ENCODE data around the gene KCNMA1.
A peak's percentile ranks its signal among the peaks of the same experiment; 100 is the strongest.

Gene KCNMA1

DNA sequence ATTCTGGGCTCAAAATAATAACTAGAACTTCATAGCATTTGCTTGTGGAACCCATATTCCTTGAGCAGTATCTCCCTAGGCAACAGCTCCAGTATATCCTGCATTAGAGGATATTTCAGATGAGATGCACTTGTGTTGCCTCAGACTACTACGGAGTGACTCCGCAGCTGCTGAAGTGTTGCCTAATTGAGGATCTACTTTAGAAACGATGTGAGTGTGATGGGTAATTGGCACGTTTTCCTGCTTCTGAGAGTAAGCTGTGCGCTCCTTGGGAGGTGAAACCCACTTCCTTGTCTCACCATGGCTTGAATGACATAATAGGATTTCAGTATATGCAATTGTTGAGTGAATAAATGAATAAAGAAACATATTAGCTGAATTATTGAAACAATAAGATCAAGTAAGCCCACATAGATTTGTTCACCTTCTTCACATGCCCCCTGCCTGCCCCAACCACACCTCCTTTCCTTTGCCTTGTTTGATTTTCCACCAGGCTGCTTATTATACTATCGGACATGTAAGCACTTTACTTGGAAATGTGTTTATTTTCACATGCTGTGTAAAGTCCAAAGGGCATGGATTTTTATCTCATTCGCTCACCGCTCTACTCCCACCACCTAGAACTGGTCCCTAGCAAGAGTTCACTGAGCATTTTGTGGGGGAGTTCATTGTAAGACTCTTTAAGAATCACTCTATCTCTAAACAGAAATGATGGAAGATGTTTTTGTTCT, 303.8 kb downstream of the KCNMA1 start:
- DNase-seq (ENCODE audit: low spot score), result no peak

DNA sequence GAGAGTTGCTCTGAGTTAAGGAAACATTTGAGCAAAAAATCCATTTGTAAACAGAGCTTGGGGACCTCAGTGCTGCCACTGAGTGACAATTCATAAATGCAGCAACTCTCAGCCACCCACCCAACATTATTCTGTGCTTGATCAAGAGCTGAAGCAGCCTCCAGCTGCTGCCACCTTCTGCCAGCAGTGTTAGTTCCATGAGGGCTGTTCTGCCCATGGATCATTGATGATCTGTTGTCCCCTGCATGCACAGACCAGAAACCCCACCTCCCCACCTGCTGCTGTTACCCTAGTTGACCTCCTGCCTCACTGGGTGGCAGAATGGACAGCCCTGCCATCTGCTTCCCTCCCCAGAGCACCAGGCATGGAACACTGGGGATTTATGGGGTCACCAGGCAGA, 305.4 kb downstream of the KCNMA1 start:
- no peak for DNase-seq (ENCODE audit: low spot score)

DNA sequence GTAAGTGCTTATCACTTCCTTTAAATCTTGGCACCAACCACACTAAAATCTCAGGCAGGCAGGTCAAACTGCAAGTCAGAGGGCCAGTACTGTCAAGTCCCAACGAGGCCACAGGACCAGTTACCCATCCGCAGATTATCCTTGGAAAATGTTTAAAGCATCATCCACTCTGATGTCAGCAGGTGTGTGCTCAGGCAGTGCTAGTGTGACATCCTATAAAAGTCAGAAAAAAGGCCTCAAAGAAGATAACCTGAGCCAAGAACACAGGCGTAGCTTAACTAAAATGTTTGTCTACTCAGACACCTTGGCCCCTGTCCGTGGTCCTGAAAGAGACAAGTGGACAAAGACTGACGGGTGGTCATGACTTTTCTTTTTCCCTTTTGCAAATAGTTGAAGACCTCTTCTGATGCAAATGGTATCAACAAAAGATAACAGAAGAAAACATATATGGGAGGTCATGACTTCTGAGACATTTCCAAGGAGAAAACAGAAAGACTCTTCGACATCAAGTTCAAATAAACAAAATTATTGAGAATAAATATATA, 309.3 kb downstream of the KCNMA1 start:
- DNase-seq (ENCODE audit: low spot score), result no peak

DNA sequence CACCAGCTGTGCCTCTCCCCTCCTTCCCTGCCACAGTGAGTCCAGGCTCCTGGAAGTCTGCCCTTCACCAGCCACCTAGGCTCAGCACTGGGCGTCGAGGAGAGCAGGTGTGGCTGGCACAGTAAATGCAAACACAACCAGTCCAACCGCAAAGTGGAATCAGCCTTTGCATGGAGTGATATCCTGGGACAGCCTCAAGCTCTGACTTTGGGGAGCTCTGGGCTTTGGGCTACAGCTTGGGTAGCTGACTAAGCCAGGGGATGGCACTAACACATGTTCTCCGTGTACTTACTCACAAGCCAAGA, 312.4 kb downstream of the KCNMA1 start:
- DNase-seq (ENCODE audit: low spot score), result no peak

DNA sequence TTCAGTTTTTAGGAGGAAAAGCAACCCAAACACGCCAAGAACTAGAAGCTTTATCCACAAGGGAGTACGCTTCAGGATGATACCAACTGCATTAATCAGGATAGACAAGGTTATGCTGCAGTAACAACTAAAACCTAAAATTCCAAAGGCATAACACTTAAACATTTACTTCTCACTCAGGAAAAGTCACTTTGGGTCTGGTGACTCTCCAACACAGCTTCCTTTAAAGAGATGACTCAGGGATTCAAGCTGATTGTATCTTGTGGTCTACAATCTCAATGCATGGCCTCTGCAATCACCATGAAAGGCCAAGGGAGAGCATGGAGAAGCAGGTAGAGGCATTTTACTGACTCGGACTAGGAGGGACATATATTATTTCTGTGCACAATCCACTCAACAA, 315.8 kb downstream of the KCNMA1 start:
- no peak for DNase-seq (ENCODE audit: low spot score)

DNA sequence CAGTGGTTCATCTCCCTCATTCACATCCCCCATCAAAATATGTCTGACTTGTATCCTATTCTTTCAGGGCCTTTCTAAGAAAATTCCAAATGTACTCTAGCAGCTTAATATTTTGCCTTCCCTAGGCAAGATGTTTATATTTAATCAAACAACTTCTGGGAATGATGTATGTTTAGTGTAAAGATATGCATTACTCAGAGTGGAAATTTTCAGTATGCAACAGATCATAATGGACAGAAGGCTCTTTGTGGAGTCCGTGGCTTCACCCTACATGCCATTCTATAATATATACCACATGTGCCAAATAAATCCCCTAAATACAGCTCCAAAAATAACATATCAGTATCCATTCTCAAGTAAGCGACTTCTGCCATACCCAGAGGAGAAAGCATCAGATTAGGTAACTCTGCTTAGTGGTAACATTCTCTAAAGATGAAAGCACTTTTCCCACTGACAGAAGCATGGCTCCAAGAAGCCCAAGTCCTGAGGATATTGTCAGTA, 316.6 kb downstream of the KCNMA1 start:
- peak; percentile 54 for DNase-seq (ENCODE audit: low spot score)

DNA sequence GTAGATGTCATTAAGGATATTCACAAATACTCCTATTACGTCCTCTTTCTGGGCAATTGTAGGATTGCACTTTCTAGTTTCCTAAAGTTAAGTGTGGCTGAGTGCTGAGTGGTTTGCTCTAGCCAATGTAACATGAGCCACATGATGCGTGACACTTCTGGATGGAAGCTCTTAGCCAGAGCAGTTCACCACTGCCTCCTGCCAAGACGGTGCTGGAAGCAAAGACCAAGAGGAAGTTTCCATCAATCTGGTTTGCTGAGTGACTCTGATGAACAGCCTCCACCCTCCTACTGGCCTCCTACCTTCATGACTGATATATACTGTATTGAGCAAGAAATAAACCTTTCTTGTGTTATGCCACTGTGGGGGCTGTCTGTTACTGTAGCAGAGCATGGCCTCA, 318.1 kb downstream of the KCNMA1 start:
- no peak for DNase-seq (ENCODE audit: low spot score)

DNA sequence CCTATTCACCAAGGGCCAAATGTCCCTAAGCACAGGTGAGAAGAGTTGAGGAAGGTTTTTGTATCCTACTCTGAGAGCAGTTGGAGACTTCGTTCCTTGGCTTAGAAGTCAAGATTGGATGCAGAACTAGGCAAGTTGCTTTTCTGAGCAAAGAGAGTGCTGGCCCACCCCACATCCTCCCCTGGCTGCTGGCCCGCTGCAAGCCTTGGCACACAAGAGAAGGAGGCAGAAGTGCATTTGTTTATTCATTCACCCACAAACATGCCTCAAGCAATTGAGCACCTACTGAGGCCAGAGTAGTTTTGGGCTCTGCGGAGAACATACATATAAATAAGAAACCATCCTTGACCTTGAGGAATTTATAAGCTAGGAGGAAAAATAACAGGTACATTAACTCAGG, 318.9 kb downstream of the KCNMA1 start:
- no peak for DNase-seq (ENCODE audit: low spot score)

DNA sequence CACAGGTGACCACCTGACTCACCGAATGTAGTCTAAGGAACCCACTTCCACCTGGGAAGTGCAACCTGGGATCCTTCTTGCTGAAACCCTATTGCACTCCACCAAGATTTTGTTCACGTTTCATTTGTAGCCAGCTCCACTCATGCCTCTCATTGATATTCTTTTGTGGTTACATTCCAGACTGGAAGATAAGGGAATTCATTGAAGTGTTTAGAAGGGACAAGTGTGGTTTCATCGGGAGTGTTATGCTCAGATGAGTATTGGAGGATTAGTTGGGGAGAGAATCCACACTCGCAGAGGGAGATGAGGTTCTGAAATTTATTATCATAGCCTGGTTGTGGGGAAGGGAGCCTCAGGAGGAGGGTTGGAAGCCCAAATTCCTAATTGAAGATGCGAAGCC, 320.4 kb downstream of the KCNMA1 start:
- DNase-seq (ENCODE audit: low spot score), result no peak

DNA sequence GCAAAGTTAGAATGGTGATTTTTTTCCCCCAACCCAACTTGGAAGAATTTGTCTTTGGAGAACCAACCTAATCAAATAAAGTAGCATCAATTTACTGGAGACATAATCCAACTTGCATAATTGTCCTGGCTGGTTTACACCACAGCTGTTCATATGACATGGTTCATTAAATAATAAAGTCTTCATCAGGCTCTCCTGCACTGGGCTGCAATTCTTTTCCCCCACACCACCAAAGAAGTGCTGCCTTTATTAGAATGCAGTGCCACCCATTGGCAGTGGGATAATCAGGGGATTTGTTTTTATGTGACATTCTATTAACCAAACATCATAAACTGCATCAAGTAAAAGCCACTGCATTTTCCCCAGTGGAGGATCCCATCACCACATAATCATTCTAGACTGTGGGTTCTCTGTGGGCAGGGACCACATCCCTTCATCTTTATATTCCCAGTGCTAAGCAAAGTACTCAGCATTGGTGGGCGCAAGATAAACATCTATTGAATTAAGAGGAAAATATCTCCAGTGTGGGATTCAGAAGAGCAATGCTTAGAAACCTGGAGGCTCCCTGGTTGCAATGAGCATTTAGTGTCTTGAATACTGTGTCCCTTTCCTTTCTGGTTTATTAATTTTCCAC, 322.0 kb downstream of the KCNMA1 start:
- DNase-seq (ENCODE audit: low spot score), result no peak

DNA sequence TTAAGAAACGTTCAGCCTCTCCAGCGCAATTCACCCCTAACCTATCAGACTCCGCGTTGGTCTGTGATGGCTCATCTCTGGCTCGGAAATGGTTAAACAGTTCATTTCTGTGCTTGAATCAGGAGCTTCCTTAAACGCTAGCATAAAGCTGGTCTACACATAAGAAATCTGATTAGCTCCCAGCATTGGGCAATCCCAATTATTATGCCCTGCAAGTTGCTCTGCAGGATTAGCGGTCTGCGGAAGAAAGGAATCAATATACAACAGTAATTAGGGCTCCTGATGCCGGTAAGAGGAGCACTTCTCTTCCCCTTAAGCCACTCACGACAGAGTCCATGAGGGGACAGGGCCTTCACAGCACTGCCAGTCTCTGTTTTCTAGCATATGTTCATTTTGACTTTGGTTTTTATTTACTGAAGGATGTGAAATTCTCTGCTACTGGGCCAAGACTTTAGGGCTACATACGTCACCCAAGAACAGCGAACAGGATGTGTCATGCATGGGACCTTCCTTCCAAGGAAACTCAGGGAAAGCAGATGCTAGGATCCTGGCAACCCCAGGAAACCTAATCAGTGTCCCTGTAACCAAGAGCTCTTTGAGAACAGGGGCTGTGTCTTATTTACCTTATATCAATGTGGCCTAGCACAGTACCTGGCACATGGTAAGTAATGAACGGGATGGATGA, 324.4 kb downstream of the KCNMA1 start:
- no peak for DNase-seq (ENCODE audit: low spot score)

DNA sequence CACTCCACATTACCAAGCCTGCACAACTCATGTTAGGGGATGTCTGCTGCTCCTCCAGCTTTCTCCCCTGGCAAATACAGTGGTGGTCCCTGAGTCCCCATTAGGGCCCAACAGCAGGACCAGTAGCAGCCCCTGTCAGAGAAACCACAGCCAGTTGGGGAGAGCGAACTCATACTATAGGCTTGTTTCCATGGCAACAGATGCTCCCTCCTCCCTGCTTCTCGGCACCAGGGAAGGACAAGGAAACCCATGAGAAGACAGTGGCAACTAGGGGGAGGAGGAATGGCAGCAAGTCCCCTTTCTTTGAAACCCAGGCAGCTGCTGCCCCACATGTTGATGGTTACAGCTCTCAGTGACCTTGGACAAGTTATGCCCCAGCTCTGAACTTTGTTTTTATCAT, 326.4 kb downstream of the KCNMA1 start:
- DNase-seq (ENCODE audit: low spot score), result no peak

DNA sequence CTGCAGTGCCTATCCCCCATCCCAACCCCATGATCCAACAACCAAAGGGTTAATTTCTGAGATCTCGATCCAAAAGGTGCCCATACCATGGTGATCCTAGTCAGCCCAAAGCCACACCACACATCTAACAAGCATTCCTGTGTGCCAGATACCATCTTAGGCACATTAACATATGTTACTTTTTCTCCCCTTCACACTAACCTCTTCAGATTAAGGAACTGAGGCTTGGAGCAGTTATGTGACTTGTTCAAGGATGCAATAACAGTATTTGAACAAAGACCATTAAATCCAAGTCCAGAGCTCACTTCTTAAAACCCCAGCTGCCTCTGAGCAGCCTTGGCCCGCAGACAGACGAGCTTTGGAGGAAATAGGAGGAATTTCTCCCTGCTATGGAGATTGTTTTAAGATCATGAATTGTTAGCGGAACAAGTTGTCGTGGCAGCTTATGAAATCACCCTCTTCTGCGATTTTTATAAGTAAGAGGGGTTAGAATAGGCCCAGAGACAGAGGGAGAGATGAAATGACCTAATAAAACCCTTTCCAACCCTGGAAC, 327.2 kb downstream of the KCNMA1 start:
- DNase-seq (ENCODE audit: low spot score), result no peak

DNA sequence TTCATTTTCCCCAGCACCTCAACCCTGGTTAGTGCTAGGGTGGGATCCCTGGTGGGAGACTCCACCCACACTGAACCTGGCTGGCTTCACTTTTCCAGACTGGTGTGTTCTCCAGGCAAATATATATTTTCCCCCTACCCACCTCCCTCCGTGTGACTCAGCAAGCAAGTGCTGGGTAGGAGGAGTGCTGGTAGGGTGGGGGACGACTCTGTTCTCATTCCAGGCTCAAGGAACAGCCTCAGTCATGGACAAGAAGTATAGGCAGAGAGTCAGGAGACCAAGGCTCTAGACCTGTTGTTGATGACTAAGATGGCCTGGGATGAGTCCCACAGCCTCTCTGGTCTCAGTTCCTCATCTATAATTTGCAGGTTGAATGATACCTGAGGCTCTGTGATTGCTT, 328.1 kb downstream of the KCNMA1 start:
- DNase-seq (ENCODE audit: low spot score), result no peak

DNA sequence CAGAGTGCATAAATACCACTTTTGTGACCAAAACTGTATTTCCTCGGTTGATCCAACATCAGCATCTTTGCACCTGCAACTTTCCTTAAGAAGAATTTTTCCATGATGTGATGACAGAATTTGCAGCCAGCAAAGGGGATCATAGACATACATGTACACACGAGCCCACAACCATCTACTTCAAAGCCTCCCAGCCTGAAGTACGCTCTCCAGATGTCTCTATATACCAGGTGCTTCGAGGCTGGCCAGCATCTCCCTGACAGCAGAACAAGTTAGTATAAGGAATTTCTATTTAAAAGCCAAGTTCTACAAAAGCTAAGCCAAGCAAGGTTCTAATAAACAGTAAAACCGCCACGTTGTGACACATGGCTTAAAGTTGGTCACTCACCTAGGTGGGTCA, 328.5 kb downstream of the KCNMA1 start:
- no peak for DNase-seq (ENCODE audit: low spot score)

DNA sequence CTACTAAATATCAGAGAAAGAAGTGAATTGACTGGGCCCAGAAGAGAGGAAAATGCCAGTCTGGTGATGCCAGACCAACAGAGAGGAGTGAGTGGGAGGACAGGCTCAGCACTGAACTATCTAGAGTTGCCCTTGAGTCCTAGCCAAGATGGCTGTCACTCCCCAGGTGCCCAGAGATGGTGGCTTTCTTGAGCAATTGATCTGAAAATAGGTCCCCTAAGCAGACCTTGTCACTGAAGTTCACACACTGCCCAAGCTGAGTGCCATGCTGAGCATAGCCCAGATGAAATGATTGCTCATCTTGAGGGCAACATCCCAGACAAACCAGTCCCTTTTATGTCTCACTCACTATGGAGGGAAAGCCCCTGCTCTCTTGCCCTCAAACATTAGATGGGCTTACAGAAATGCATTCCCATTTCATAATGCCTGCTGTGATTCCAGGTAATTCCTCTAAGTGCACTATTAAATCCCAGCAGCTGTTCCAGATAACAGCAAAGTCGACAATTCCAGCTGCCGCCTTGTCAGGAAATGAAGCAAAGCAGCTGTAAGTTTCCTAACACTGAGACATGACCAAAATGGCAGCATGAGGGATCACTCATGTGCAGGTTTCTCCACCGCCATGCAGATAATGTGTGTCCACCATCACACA, 329.4 kb downstream of the KCNMA1 start:
- no peak for DNase-seq (ENCODE audit: low spot score)

DNA sequence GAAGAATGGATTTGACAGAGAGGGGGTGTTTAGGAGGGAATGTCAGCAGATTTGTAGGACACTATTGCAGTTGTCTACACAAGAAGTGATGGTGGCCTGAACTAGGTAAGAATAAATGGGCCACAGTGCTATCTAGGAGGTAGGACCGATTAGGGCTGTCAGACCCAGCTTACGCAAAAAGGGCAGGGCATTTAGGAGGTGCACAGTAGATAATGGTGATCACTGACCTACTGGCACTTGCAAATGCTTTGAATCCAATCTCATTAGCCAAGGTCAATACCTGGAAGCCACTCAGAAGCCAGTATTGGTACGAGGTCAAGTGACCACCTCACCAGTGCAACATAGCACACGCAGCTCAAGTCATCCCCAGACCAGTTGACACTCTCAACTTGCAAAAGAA, 330.9 kb downstream of the KCNMA1 start:
- DNase-seq (ENCODE audit: low spot score), result no peak

DNA sequence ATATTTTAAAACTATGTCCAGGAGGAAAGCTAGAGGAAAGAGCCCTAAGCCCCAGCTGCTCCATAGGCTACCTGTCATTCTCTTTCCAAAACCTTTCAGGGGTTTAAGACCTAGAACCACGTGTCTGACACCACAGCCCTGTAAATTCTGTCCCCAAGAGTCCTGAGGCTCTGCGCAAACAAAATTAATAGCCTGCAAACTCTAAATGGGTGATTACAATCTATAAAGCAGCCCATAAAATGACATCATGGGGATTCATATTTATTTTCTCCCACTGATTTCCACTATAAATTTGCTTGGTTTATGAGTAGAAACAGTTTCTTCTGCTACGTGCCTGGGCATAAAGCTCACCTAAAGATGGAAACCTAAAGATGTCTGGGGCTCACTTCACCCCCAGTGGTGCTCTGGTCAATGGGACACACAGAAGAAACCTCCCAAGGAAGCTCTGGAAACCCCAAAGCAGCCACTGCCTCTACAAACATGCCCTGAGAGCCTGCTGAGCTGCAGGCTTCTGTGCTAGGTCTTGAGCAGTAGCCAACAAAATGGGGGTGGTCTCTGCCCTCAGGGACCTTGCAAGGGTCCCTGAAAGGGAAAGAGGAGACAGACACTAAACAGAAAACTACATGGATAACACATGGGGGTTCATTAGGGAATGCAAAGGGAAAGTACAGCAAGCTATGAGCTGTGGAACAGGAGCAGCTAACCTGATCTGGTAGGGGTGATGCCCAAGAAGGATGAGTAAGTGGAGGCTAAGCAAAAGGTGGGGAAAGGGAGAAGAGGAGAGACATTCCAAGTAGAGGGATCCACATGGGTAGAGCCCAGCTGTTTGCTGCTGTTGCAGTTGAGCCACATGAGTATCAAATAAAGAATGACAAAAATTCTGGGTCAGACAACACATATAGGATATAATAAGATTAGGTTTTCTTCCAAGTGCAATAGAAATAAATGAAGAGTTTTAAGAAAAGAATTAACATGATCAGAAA, 331.7 kb downstream of the KCNMA1 start:
- DNase-seq (ENCODE audit: low spot score), result peak; percentile 57

DNA sequence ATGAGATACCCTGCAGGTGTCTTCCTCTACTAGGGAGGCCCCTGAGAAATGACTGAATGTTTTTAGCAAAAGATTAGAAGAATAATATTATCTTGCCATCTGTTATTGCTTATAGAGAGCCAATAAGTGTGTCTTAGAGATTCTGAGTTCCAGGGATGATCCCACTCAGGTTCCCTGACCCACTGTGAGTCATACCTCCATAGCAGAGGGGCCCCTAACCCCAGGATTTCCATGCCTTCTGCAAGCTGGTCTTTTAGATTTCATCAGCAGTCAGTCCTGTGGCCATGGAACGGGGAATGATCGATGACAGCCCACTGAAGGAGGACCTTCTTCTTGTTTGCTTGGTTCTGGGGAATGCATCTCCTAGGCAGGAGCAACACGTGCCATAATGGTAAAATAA, 333.4 kb downstream of the KCNMA1 start:
- no peak for DNase-seq (ENCODE audit: low spot score)

DNA sequence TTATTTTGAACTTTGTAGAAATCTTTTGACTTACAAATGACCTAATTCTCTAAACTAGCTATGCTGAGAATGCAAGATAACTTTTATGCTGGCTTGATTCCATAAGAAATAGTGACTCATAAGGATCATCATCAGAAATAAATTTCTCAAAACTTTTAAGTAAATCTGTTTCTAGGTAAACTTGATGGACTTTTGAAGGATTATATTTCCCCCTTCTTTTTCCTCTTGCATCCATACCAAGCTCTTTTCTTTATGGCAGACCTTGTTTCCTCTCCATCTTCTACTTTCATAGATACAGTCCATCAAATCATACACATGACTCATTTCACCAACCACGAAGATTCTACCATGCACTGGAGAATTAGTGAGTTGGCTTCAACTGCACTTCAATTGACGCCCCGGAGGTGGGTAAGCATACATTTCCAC, 336.3 kb downstream of the KCNMA1 start:
- peak; percentile 52 for DNase-seq (ENCODE audit: low spot score)

DNA sequence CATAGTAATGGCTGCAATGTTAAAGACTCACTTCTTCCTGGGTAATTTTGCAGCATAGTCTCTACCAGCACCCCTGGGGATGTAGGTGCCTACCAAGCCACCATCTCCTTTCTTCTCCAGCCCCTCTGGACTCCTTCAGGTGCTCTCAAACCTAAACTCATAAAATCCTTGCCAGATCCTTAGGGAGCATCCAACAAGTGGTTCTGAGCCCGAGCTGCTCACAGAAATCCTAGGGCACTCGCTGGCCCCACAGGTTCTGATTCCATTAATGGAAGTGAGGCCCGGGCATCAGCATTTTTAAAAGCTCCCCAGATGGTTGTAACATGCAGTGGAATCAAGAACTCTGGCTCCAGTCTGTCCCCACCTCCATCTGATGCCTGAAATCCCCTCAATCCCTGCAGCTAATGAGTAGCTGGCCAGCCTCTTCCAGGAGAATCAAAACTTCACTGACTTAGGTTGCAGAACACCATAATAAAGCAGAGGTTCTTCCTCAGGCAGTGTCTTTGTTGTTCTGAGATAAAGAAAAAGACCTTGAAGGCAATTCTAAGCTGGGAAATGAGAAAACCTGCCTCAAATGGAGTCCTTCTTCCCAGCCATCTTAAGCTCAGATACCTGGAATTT, 336.8 kb downstream of the KCNMA1 start:
- DNase-seq (ENCODE audit: low spot score), result no peak
